NCI-H128 (cell line): ENCODE data around the gene GCNT2.
"Not testable (repeated sequence)": the region's sequence is repeated elsewhere in the genome, so short reads cannot be mapped to it uniquely, and the experiment has no call there.

Experiments used
- DNase-seq: peaks from one replicate; lab custom pipeline; 2025; ENCODE audit not compliant: unreplicated experiment; lab: John Stamatoyannopoulos, UW

GCNT2 gene

GRCh38 chr6:10599046-10599445, 77.9 kb downstream of the GCNT2 start:
- DNase-seq, result no peak

- DNase-seq, result not testable (repeated sequence)
Measured at GRCh38 chr6:10600681-10601080, 79.5 kb downstream of the GCNT2 start.

- no peak for DNase-seq
Measured at GRCh38 chr6:10603219-10603618, 82.1 kb downstream of the GCNT2 start.

- no peak for DNase-seq
Measured at GRCh38 chr6:10609038-10609437, 87.9 kb downstream of the GCNT2 start.

GRCh38 chr6:10610289-10610688, 89.1 kb downstream of the GCNT2 start:
- DNase-seq, result no peak

GRCh38 chr6:10612161-10612560, 91.0 kb downstream of the GCNT2 start:
- no peak for DNase-seq

GRCh38 chr6:10613077-10613476, 91.9 kb downstream of the GCNT2 start:
- DNase-seq, result no peak

GRCh38 chr6:10613723-10614122, 92.6 kb downstream of the GCNT2 start:
- no peak for DNase-seq

GRCh38 chr6:10615675-10616074, 94.5 kb downstream of the GCNT2 start:
- DNase-seq, result no peak

GRCh38 chr6:10616266-10616665, 95.1 kb downstream of the GCNT2 start:
- DNase-seq, result not testable (repeated sequence)

- no peak for DNase-seq
Measured at GRCh38 chr6:10617008-10617696, 96.0 kb downstream of the GCNT2 start.

- no peak for DNase-seq
Measured at GRCh38 chr6:10618409-10618808, 97.3 kb downstream of the GCNT2 start.

GRCh38 chr6:10621213-10621612, 100.1 kb downstream of the GCNT2 start:
- no peak for DNase-seq

GRCh38 chr6:10621847-10622246, 100.7 kb downstream of the GCNT2 start:
- no peak for DNase-seq

- no peak for DNase-seq
Measured at GRCh38 chr6:10624836-10625235, 103.7 kb downstream of the GCNT2 start.

GRCh38 chr6:10626154-10626741, 105.1 kb downstream of the GCNT2 start:
- no peak for DNase-seq

GRCh38 chr6:10627800-10628199, 106.6 kb downstream of the GCNT2 start:
- no peak for DNase-seq

GRCh38 chr6:10630178-10630577, 109.0 kb downstream of the GCNT2 start:
- no peak for DNase-seq

- no peak for DNase-seq
Measured at GRCh38 chr6:10633216-10633615, 112.1 kb downstream of the GCNT2 start.

GRCh38 chr6:10640412-10640811, 119.3 kb downstream of the GCNT2 start:
- no peak for DNase-seq

- no peak for DNase-seq
Measured at GRCh38 chr6:10641528-10641927, 120.4 kb downstream of the GCNT2 start.

- no peak for DNase-seq
Measured at GRCh38 chr6:10643201-10643651, 122.1 kb downstream of the GCNT2 start.

- DNase-seq, result no peak
Measured at GRCh38 chr6:10644225-10644624, 123.1 kb downstream of the GCNT2 start.
